MM.1S (cell line): Measurements from ENCODE around the gene ARHGEF37.

ENCODE experiments used
- DNase-seq: peaks from one replicate; pipeline ENCODE4 v3.0.0-alpha.2; 2015
- H2AFZ ChIP-seq: fragments of 300-600 bp; sonication (generic); 2 replicates; pipeline ENCODE4 v1.6.0; 2016; ENCODE audit warnings: antibody characterized with exemption, low read length
- H3F3A ChIP-seq: fragments of 300-600 bp; sonication (generic); 2 replicates; pipeline ENCODE4 v1.6.1; 2016; ENCODE audit warnings: mild to moderate bottlenecking, antibody characterized with exemption, low read length, moderate library complexity, mixed read lengths; ENCODE audit not compliant: insufficient read depth
- H3K27ac ChIP-seq: fragments of 300-600 bp; sonication (generic); 2 replicates; pipeline ENCODE4 v1.5.1; 2016; ENCODE audit warnings: mild to moderate bottlenecking, low read length
- H3K27me3 ChIP-seq: fragments of 300-600 bp; sonication (generic); replicated peaks from 2 replicates; pipeline ENCODE4 v1.6.0; 2016; ENCODE audit warnings: low read length; ENCODE audit not compliant: insufficient read depth
- H3K36me3 ChIP-seq: fragments of 300-600 bp; sonication (generic); replicated peaks from 2 replicates; pipeline ENCODE4 v1.6.1; 2016; ENCODE audit warnings: mild to moderate bottlenecking, low read length, mixed read lengths; ENCODE audit not compliant: insufficient read depth
- H3K4me1 ChIP-seq: fragments of 300-600 bp; sonication (generic); 2 replicates; pipeline ENCODE4 v1.6.1; 2016; ENCODE audit warnings: low read length, mixed read lengths
- H3K4me2 ChIP-seq: fragments of 300-600 bp; sonication (generic); 2 replicates; pipeline ENCODE4 v1.6.0; 2016; ENCODE audit warnings: low read depth, low read length
- H3K4me3 ChIP-seq: fragments of 300-600 bp; sonication (generic); 2 replicates; pipeline ENCODE4 v1.5.1; 2016; ENCODE audit warnings: low read length, mixed read lengths
- H3K79me2 ChIP-seq: fragments of 300-600 bp; sonication (generic); 2 replicates; pipeline ENCODE4 v1.6.1; 2016; ENCODE audit warnings: mixed run types, low read length, mixed read lengths
- H3K9ac ChIP-seq: fragments of 300-600 bp; sonication (generic); 2 replicates; pipeline ENCODE4 v1.6.1; 2016; ENCODE audit warnings: low read length, mixed read lengths
- H3K9me2 ChIP-seq: fragments of 300-600 bp; sonication (generic); replicated peaks from 2 replicates; pipeline ENCODE4 v1.6.1; 2016; ENCODE audit warnings: mild to moderate bottlenecking, low read length, mixed read lengths; ENCODE audit not compliant: insufficient read depth
- H3K9me3 ChIP-seq: fragments of 300-600 bp; sonication (generic); replicated peaks from 2 replicates; pipeline ENCODE4 v1.6.1; 2016; ENCODE audit warnings: mild to moderate bottlenecking, low read length, mixed read lengths; ENCODE audit not compliant: insufficient read depth
- H4K20me1 ChIP-seq: fragments of 300-600 bp; sonication (generic); 2 replicates; pipeline ENCODE4 v1.6.1; 2016; ENCODE audit warnings: mild to moderate bottlenecking, low read length, moderate library complexity, mixed read lengths; ENCODE audit not compliant: insufficient read depth
- CTCF ChIP-seq: fragments of 300-600 bp; sonication (generic); IDR thresholded peaks from 2 replicates; pipeline ENCODE4 v1.5.1; 2016; ENCODE audit warnings: antibody characterized with exemption, low read length, mixed read lengths
- EZH2 ChIP-seq: fragments of 300-600 bp; sonication (generic); optimal IDR thresholded peaks from 2 replicates; pipeline ENCODE3; 2017; ENCODE audit warnings: low read depth, mild to moderate bottlenecking, antibody characterized with exemption, low read length, mixed read lengths
- EZH2phosphoT487 ChIP-seq: fragments of 300-600 bp; sonication (generic); IDR thresholded peaks from 2 replicates; pipeline ENCODE4 v1.6.1; 2018; ENCODE audit warnings: antibody characterized with exemption, low read length

ARHGEF37 gene

GRCh38 chr5:149585910-149586309 is 4.6 kb downstream of the ARHGEF37 start:
- no peaks in the 10 kb centered on the region for H3K9me3 ChIP-seq
- no peaks in the 10 kb centered on the region for H3K27me3 ChIP-seq
- no peaks in the 10 kb centered on the region; the same call in 1 of the 2 replicates for H3F3A ChIP-seq
- H2AFZ ChIP-seq: no peak overlapping the region
- H3K9ac ChIP-seq: no peak overlapping the region
- no peaks in the 10 kb centered on the region for H3K4me1 ChIP-seq
- no peaks in the 10 kb centered on the region for H3K79me2 ChIP-seq
- H3K9me2 ChIP-seq: no peaks in the 10 kb centered on the region
- H3K36me3 ChIP-seq: no peaks in the 10 kb centered on the region
- no peak overlapping the region for H3K27ac ChIP-seq
- H4K20me1 ChIP-seq: no peaks in the 10 kb centered on the region
- no peak overlapping the region for H3K4me2 ChIP-seq
- no peak for DNase-seq
- no peak overlapping the region for H3K4me3 ChIP-seq
- TF ChIP-seq EZH2 (no peak), CTCF (no peak), EZH2phosphoT487 (no peak)

- Histone ChIP-seq H3K4me3 (no peak overlapping the region), H3F3A (no peaks in the 10 kb centered on the region; the same call in 1 of the 2 replicates), H2AFZ (no peak overlapping the region), H3K27me3 (no peaks in the 10 kb centered on the region), H3K9me3 (no peaks in the 10 kb centered on the region), H3K9me2 (no peaks in the 10 kb centered on the region), H3K4me1 (no peaks in the 10 kb centered on the region), H3K79me2 (no peaks in the 10 kb centered on the region), H3K4me2 (no peak overlapping the region), H3K36me3 (no peaks in the 10 kb centered on the region), H4K20me1 (no peaks in the 10 kb centered on the region), H3K27ac (no peak overlapping the region), H3K9ac (no peak overlapping the region)
- TF ChIP-seq EZH2phosphoT487: no peak
- no peak for TF ChIP-seq CTCF
- TF ChIP-seq EZH2: no peak
- no peak for DNase-seq
Measured at GRCh38 chr5:149586708-149587318, 5.5 kb downstream of the ARHGEF37 start.

- Histone ChIP-seq H2AFZ (no peak overlapping the region), H3K27ac (no peak overlapping the region), H3K4me2 (no peak overlapping the region), H4K20me1 (no peaks in the 10 kb centered on the region), H3K4me3 (no peak overlapping the region), H3K9me3 (no peaks in the 10 kb centered on the region), H3K9me2 (no peaks in the 10 kb centered on the region), H3K9ac (no peak overlapping the region), H3K79me2 (no peaks in the 10 kb centered on the region), H3K27me3 (no peaks in the 10 kb centered on the region), H3F3A (no peaks in the 10 kb centered on the region; the same call in 1 of the 2 replicates), H3K36me3 (no peaks in the 10 kb centered on the region), H3K4me1 (no peaks in the 10 kb centered on the region)
- no peak for DNase-seq
- TF ChIP-seq EZH2phosphoT487 (no peak), CTCF (no peak), EZH2 (no peak)
Measured at GRCh38 chr5:149588936-149589335, 7.6 kb downstream of the ARHGEF37 start.
